OCI-LY1 (cell line): ENCODE measurements around the gene PLA2G12A.

Source experiments
- H2AFZ ChIP-seq: fragments of 200-600 bp; sonication (generic), shearing (Covaris generic); 2 replicates; pipeline ENCODE4 v1.6.0; 2014; ENCODE audit warnings: antibody characterized with exemption, mild to moderate bottlenecking, low read length
- H3F3A ChIP-seq: fragments of 200-600 bp; sonication (generic), shearing (Covaris generic); 2 replicates; pipeline ENCODE4 v1.6.0; 2014; ENCODE audit warnings: mild to moderate bottlenecking, antibody characterized with exemption, low read length, moderate library complexity; ENCODE audit not compliant: insufficient read depth
- H3K27ac ChIP-seq: fragments of 200-600 bp; sonication (generic); 2 replicates; pipeline ENCODE4 v1.5.1; 2014; ENCODE audit warnings: low read length, mixed run types, mild to moderate bottlenecking, low read depth; ENCODE audit not compliant: poor library complexity, severe bottlenecking
- H3K27me3 ChIP-seq: fragments of 200-600 bp; sonication (generic); 2 replicates; pipeline ENCODE4 v1.6.0; 2014; ENCODE audit warnings: antibody characterized with exemption, mild to moderate bottlenecking, low read length, moderate library complexity; ENCODE audit not compliant: insufficient read depth
- H3K36me3 ChIP-seq: fragments of 200-600 bp; sonication (generic); 2 replicates; pipeline ENCODE4 v1.6.1; 2014; ENCODE audit warnings: mild to moderate bottlenecking, antibody characterized with exemption, low read length, moderate library complexity, mixed read lengths; ENCODE audit not compliant: insufficient read depth
- H3K4me1 ChIP-seq: fragments of 200-600 bp; sonication (generic); 2 replicates; pipeline ENCODE4 v1.5.1; 2014; ENCODE audit warnings: mild to moderate bottlenecking, low read length, moderate library complexity; ENCODE audit not compliant: insufficient read depth, severe bottlenecking
- H3K4me2 ChIP-seq: fragments of 200-600 bp; sonication (generic), shearing (Covaris generic); 2 replicates; pipeline ENCODE4 v1.6.1; 2014; ENCODE audit warnings: low read length
- H3K4me3 ChIP-seq: fragments of 200-600 bp; sonication (generic); 2 replicates; pipeline ENCODE4 v1.5.1; 2014; ENCODE audit warnings: low read length, low read depth, mild to moderate bottlenecking, mixed read lengths; ENCODE audit not compliant: poor library complexity, severe bottlenecking
- H3K79me2 ChIP-seq: fragments of 200-600 bp; shearing (Covaris generic); 2 replicates; pipeline ENCODE4 v1.6.1; 2016; ENCODE audit warnings: mixed run types, low read length, mixed read lengths; ENCODE audit not compliant: insufficient read depth
- H3K9ac ChIP-seq: fragments of 200-600 bp; sonication (generic), shearing (Covaris generic); 2 replicates; pipeline ENCODE4 v1.6.1; 2014; ENCODE audit warnings: mild to moderate bottlenecking, low read length, mixed read lengths
- H3K9me2 ChIP-seq: fragments of 200-600 bp; sonication (generic), shearing (Covaris generic); 2 replicates; pipeline ENCODE4 v1.6.1; 2014; ENCODE audit warnings: low read depth, mild to moderate bottlenecking, low read length, mixed read lengths
- H3K9me3 ChIP-seq: fragments of 200-600 bp; shearing (Covaris generic); 2 replicates; pipeline ENCODE4 v1.6.1; 2014; ENCODE audit warnings: low read length, mixed read lengths
- H4K20me1 ChIP-seq: fragments of 200-600 bp; sonication (generic), shearing (Covaris generic); 2 replicates; pipeline ENCODE4 v1.6.0; 2016; ENCODE audit warnings: mild to moderate bottlenecking, low read length; ENCODE audit not compliant: insufficient read depth
- CTCF ChIP-seq: fragments of 200-600 bp; sonication (generic), shearing (Covaris generic); IDR thresholded peaks from 2 replicates; pipeline ENCODE4 v1.5.1; 2017; ENCODE audit warnings: mild to moderate bottlenecking, antibody characterized with exemption, low read length, moderate library complexity, mixed read lengths
- EZH2 ChIP-seq: fragments of 200-600 bp; sonication (generic), shearing (Covaris generic); IDR thresholded peaks from 2 replicates; pipeline ENCODE4 v1.8.0; 2017; ENCODE audit warnings: borderline replicate concordance, mixed run types, mild to moderate bottlenecking, antibody characterized with exemption, low read length, moderate library complexity, mixed read lengths

PLA2G12A gene

GRCh38 chr4:109708435-109708834, 21.4 kb downstream of the PLA2G12A start:
- Histone ChIP-seq H3K27me3 (no peaks in the 10 kb centered on the region), H2AFZ (no peak overlapping the region), H3K4me3 (no peak overlapping the region), H3K9me3 (no peaks in the 10 kb centered on the region), H4K20me1 (no peaks in the 10 kb centered on the region), H3K4me1 (peaks cover 6% of the 10 kb centered on the region), H3K4me2 (no peak overlapping the region), H3K9me2 (no peaks in the 10 kb centered on the region), H3K27ac (no peak overlapping the region), H3F3A (no peaks in the 10 kb centered on the region), H3K79me2 (no peaks in the 10 kb centered on the region), H3K36me3 (peaks cover 21% of the 10 kb centered on the region), H3K9ac (no peak overlapping the region)
- no peak for TF ChIP-seq EZH2
- TF ChIP-seq CTCF, result no peak

GRCh38 chr4:109703664-109704361, 26.1 kb downstream of the PLA2G12A start:
- peak overlapping the region; percentile 75 for H3K4me3 ChIP-seq
- peaks cover 18% of the 10 kb centered on the region for H3K4me1 ChIP-seq
- H3K36me3 ChIP-seq, result no peaks in the 10 kb centered on the region
- H3K9me3 ChIP-seq, result no peaks in the 10 kb centered on the region
- no peaks in the 10 kb centered on the region for H4K20me1 ChIP-seq
- no peaks in the 10 kb centered on the region for H3K27me3 ChIP-seq
- peak overlapping the region; percentile 63 for H3K9ac ChIP-seq
- H3K9me2 ChIP-seq, result no peaks in the 10 kb centered on the region
- TF ChIP-seq EZH2 (no peak), CTCF (no peak)
- H3F3A ChIP-seq, result no peaks in the 10 kb centered on the region
- H3K4me2 ChIP-seq, result peak overlapping the region; percentile 68
- H3K79me2 ChIP-seq, result no peaks in the 10 kb centered on the region
- no peak overlapping the region for H3K27ac ChIP-seq
- H2AFZ ChIP-seq, result peak overlapping the region; percentile 15; the same call in 1 of the 2 replicates

- no peak for TF ChIP-seq EZH2
- TF ChIP-seq CTCF, result peak; percentile 75
- Histone ChIP-seq H3K4me2 (peak within 1 kb of the TSS; percentile 68), H3K9ac (peak within 1 kb of the TSS; percentile 63), H3F3A (no peaks in the 10 kb centered on the region), H2AFZ (peak within 1 kb of the TSS; percentile 15; the same call in 1 of the 2 replicates), H3K4me1 (peaks cover 18% of the 10 kb centered on the region), H3K9me2 (no peaks in the 10 kb centered on the region), H3K27ac (peak within 1 kb of the TSS; percentile 1), H3K27me3 (no peaks in the 10 kb centered on the region), H4K20me1 (no peaks in the 10 kb centered on the region), H3K4me3 (peak within 1 kb of the TSS; percentile 75), H3K36me3 (no peaks in the 10 kb centered on the region), H3K9me3 (no peaks in the 10 kb centered on the region), H3K79me2 (no peaks in the 10 kb centered on the region)
Measured at GRCh38 chr4:109702950-109703663, 26.8 kb downstream of the PLA2G12A start, which contains the start of gene CASP6. TSS of gene CASP6 (minus strand) at chr4:109703445. CDS start at chr4:109703395, 50 bp downstream.
